Measurements from ENCODE around the gene NAALADL1. TPM values are rescaled to one million over a fixed set of nuclear protein-coding genes. Genes with fewer than 3 reads are reported as not detected.

The NAALADL1 gene
- total RNA-seq (2014; rRNA removed; shearing (Covaris generic); ENCODE audit: low replicate concordance): not detected in 2 replicates

- Histone ChIP-seq H2AFZ (ENCODE audit: low read length) (no peak within 1 kb of the TSS), H3K27ac (ENCODE audit: low read length) (no peak within 1 kb of the TSS), H3K36me3 (ENCODE audit: insufficient read depth, low read length) (no peaks in the 10 kb centered on the region), H3K9me3 (ENCODE audit: low read length) (no peaks in the 10 kb centered on the region), H4K20me1 (ENCODE audit: insufficient read depth, low read depth, low read length) (no peaks in the 10 kb centered on the region), H3K4me3 (ENCODE audit: low read length) (no peak within 1 kb of the TSS), H3K9ac (ENCODE audit: low read length) (no peak within 1 kb of the TSS), H3K4me2 (ENCODE audit: low read depth, low read length, poor library complexity, severe bottlenecking) (no peak within 1 kb of the TSS), H3K79me2 (ENCODE audit: low read length) (no peaks in the 10 kb centered on the region), H3K9me2 (replicated peaks; ENCODE audit: insufficient read depth, low read length) (no peaks in the 10 kb centered on the region), H3K27me3 (ENCODE audit: low read length) (no peaks in the 10 kb centered on the region), H3K4me1 (ENCODE audit: low read length) (0 out of 2 replicates have a peak, but pooled peaks cover 3% of the 10 kb centered on the region)
- no peak for DNase-seq
Observed at GRCh38 chr11:65058419-65059054, at the start of gene NAALADL1. Gene NAALADL1 (minus strand): TSS chr11:65058553. CDS start chr11:65058521, 32 bp downstream.

GRCh38 chr11:65107751-65108468 is 49.6 kb upstream of the NAALADL1 start:
- Histone ChIP-seq H3K4me1 (ENCODE audit: low read length) (peaks cover 15% of the 10 kb centered on the region), H2AFZ (ENCODE audit: low read length) (no peak overlapping the region), H3K9me3 (ENCODE audit: low read length) (no peaks in the 10 kb centered on the region), H3K9ac (ENCODE audit: low read length) (no peak overlapping the region), H3K27me3 (ENCODE audit: low read length) (no peaks in the 10 kb centered on the region), H3K27ac (ENCODE audit: low read length) (no peak overlapping the region), H3K4me2 (ENCODE audit: low read depth, low read length, poor library complexity, severe bottlenecking) (no peak overlapping the region), H3K79me2 (ENCODE audit: low read length) (peaks cover 17% of the 10 kb centered on the region), H3K4me3 (ENCODE audit: low read length) (no peak overlapping the region), H3K36me3 (ENCODE audit: insufficient read depth, low read length) (no peaks in the 10 kb centered on the region), H4K20me1 (ENCODE audit: insufficient read depth, low read depth, low read length) (no peaks in the 10 kb centered on the region), H3K9me2 (replicated peaks; ENCODE audit: insufficient read depth, low read length) (no peaks in the 10 kb centered on the region)
- no peak for DNase-seq

GRCh38 chr11:65107078-65107477 is 48.7 kb upstream of the NAALADL1 start:
- no peak for DNase-seq
- no peak overlapping the region for H3K4me2 ChIP-seq (ENCODE audit: low read depth, low read length, poor library complexity, severe bottlenecking)
- peaks cover 19% of the 10 kb centered on the region for H3K79me2 ChIP-seq (ENCODE audit: low read length)
- H2AFZ ChIP-seq (ENCODE audit: low read length): no peak overlapping the region
- no peak overlapping the region for H3K27ac ChIP-seq (ENCODE audit: low read length)
- no peaks in the 10 kb centered on the region for H3K9me3 ChIP-seq (ENCODE audit: low read length)
- no peak overlapping the region for H3K4me3 ChIP-seq (ENCODE audit: low read length)
- H3K9ac ChIP-seq (ENCODE audit: low read length): no peak overlapping the region
- H3K4me1 ChIP-seq (ENCODE audit: low read length): peaks cover 12% of the 10 kb centered on the region
- H3K36me3 ChIP-seq (ENCODE audit: insufficient read depth, low read length): no peaks in the 10 kb centered on the region
- no peaks in the 10 kb centered on the region for H3K9me2 ChIP-seq (replicated peaks; ENCODE audit: insufficient read depth, low read length)
- no peaks in the 10 kb centered on the region for H3K27me3 ChIP-seq (ENCODE audit: low read length)
- no peaks in the 10 kb centered on the region for H4K20me1 ChIP-seq (ENCODE audit: insufficient read depth, low read depth, low read length)

GRCh38 chr11:65104628-65105027 is 46.3 kb upstream of the NAALADL1 start:
- H3K79me2 ChIP-seq (ENCODE audit: low read length): peaks cover 28% of the 10 kb centered on the region
- H3K27ac ChIP-seq (ENCODE audit: low read length): no peak overlapping the region
- no peak overlapping the region for H3K9ac ChIP-seq (ENCODE audit: low read length)
- H4K20me1 ChIP-seq (ENCODE audit: insufficient read depth, low read depth, low read length): no peaks in the 10 kb centered on the region
- no peak overlapping the region for H2AFZ ChIP-seq (ENCODE audit: low read length)
- H3K36me3 ChIP-seq (ENCODE audit: insufficient read depth, low read length): no peaks in the 10 kb centered on the region
- H3K27me3 ChIP-seq (ENCODE audit: low read length): no peaks in the 10 kb centered on the region
- H3K9me2 ChIP-seq (replicated peaks; ENCODE audit: insufficient read depth, low read length): no peaks in the 10 kb centered on the region
- no peak overlapping the region for H3K4me2 ChIP-seq (ENCODE audit: low read depth, low read length, poor library complexity, severe bottlenecking)
- no peak for DNase-seq
- H3K9me3 ChIP-seq (ENCODE audit: low read length): no peaks in the 10 kb centered on the region
- no peaks in the 10 kb centered on the region for H3K4me1 ChIP-seq (ENCODE audit: low read length)
- no peak overlapping the region for H3K4me3 ChIP-seq (ENCODE audit: low read length)

- Histone ChIP-seq H3K4me2 (ENCODE audit: low read depth, low read length, poor library complexity, severe bottlenecking) (no peak overlapping the region), H3K79me2 (ENCODE audit: low read length) (peaks cover 37% of the 10 kb centered on the region), H3K4me1 (ENCODE audit: low read length) (no peaks in the 10 kb centered on the region), H3K4me3 (ENCODE audit: low read length) (no peak overlapping the region), H2AFZ (ENCODE audit: low read length) (no peak overlapping the region), H3K36me3 (ENCODE audit: insufficient read depth, low read length) (peaks cover 2% of the 10 kb centered on the region; the same call in 1 of the 2 replicates), H4K20me1 (ENCODE audit: insufficient read depth, low read depth, low read length) (no peaks in the 10 kb centered on the region), H3K9ac (ENCODE audit: low read length) (no peak overlapping the region), H3K27ac (ENCODE audit: low read length) (no peak overlapping the region), H3K9me2 (replicated peaks; ENCODE audit: insufficient read depth, low read length) (no peaks in the 10 kb centered on the region), H3K27me3 (ENCODE audit: low read length) (no peaks in the 10 kb centered on the region), H3K9me3 (ENCODE audit: low read length) (no peaks in the 10 kb centered on the region)
- no peak for DNase-seq
Observed at GRCh38 chr11:65103476-65103875, 45.1 kb upstream of the NAALADL1 start.

- Histone ChIP-seq H3K27ac (ENCODE audit: low read length) (no peak overlapping the region), H3K79me2 (ENCODE audit: low read length) (peaks cover 48% of the 10 kb centered on the region), H3K27me3 (ENCODE audit: low read length) (no peaks in the 10 kb centered on the region), H3K9me3 (ENCODE audit: low read length) (no peaks in the 10 kb centered on the region), H3K36me3 (ENCODE audit: insufficient read depth, low read length) (peaks cover 7% of the 10 kb centered on the region; the same call in 1 of the 2 replicates), H3K4me2 (ENCODE audit: low read depth, low read length, poor library complexity, severe bottlenecking) (no peak overlapping the region), H4K20me1 (ENCODE audit: insufficient read depth, low read depth, low read length) (no peaks in the 10 kb centered on the region), H2AFZ (ENCODE audit: low read length) (no peak overlapping the region), H3K9me2 (replicated peaks; ENCODE audit: insufficient read depth, low read length) (no peaks in the 10 kb centered on the region), H3K4me1 (ENCODE audit: low read length) (peaks cover 2% of the 10 kb centered on the region; the same call in 1 of the 2 replicates), H3K9ac (ENCODE audit: low read length) (no peak overlapping the region), H3K4me3 (ENCODE audit: low read length) (no peak overlapping the region)
- DNase-seq: no peak
Observed at GRCh38 chr11:65102142-65103095, 44.1 kb upstream of the NAALADL1 start.

GRCh38 chr11:65100674-65101350 is 42.5 kb upstream of the NAALADL1 start:
- Histone ChIP-seq H3K4me1 (ENCODE audit: low read length) (peaks cover 9% of the 10 kb centered on the region), H3K27me3 (ENCODE audit: low read length) (no peaks in the 10 kb centered on the region), H2AFZ (ENCODE audit: low read length) (no peak overlapping the region), H3K9me3 (ENCODE audit: low read length) (no peaks in the 10 kb centered on the region), H4K20me1 (ENCODE audit: insufficient read depth, low read depth, low read length) (no peaks in the 10 kb centered on the region), H3K79me2 (ENCODE audit: low read length) (peaks cover 58% of the 10 kb centered on the region), H3K36me3 (ENCODE audit: insufficient read depth, low read length) (peaks cover 7% of the 10 kb centered on the region; the same call in 1 of the 2 replicates), H3K27ac (ENCODE audit: low read length) (no peak overlapping the region), H3K9me2 (replicated peaks; ENCODE audit: insufficient read depth, low read length) (no peaks in the 10 kb centered on the region), H3K9ac (ENCODE audit: low read length) (no peak overlapping the region), H3K4me3 (ENCODE audit: low read length) (no peak overlapping the region), H3K4me2 (ENCODE audit: low read depth, low read length, poor library complexity, severe bottlenecking) (no peak overlapping the region)
- DNase-seq: no peak
